ENCODE data around the gene STYXL1.
A peak's percentile ranks its signal among the peaks of the same experiment; 100 is the strongest.
"Not testable (repeated sequence)": the region's sequence is repeated elsewhere in the genome, so short reads cannot be mapped to it uniquely, and the experiment has no call there.

The STYXL1 gene

GRCh38 chr7:76064208-76064970 is 16.6 kb upstream of the STYXL1 start:
- H3K4me1 ChIP-seq (ENCODE audit: insufficient read depth, low read length) = peaks cover 6% of the 10 kb centered on the region
- no peak overlapping the region for H3K9ac ChIP-seq (ENCODE audit: low read length)
- H3K27me3 ChIP-seq (ENCODE audit: control insufficient read depth in 1 of 2, insufficient read depth in 2 of 2, low read length in 2 of 2) = no peaks in the 10 kb centered on the region
- H3K36me3 ChIP-seq (ENCODE audit: insufficient read depth, low read length) = peaks cover 80% of the 10 kb centered on the region
- H3K9me3 ChIP-seq (ENCODE audit: low read length) = no peaks in the 10 kb centered on the region
- no peak overlapping the region for H3K4me3 ChIP-seq (ENCODE audit: low read depth in 1 of 2, low read length in 2 of 2)
- H3K27ac ChIP-seq (ENCODE audit: low read depth, low read length) = no peak overlapping the region

GRCh38 chr7:76063525-76063924 is 15.7 kb upstream of the STYXL1 start:
- Histone ChIP-seq H3K36me3 (ENCODE audit: insufficient read depth, low read length) (peaks cover 89% of the 10 kb centered on the region), H3K9ac (ENCODE audit: low read length) (no peak overlapping the region), H3K4me1 (ENCODE audit: insufficient read depth, low read length) (no peaks in the 10 kb centered on the region), H3K9me3 (ENCODE audit: low read length) (no peaks in the 10 kb centered on the region), H3K27ac (ENCODE audit: low read depth, low read length) (no peak overlapping the region), H3K27me3 (ENCODE audit: control insufficient read depth in 1 of 2, insufficient read depth in 2 of 2, low read length in 2 of 2) (no peaks in the 10 kb centered on the region), H3K4me3 (ENCODE audit: low read depth in 1 of 2, low read length in 2 of 2) (no peak overlapping the region)

DNA sequence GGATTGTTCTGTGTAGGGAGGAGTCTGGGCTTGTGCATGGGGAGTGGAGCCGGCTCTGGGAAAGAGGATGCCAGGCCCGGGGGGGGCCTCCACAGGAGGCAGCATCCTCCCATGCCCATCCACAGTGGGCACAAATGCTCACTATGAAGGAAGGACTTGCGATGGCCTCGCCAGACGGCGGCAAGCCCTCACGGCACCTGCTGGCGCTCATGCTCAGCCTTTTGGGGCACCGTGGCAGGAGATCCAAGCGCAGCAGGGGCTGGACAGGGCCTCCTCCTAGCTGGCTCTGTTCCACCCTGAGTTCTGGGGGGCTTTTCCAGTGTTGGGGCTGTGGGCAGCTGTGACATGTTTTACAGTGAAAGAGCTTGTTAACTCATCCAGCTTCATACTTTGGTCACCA is 15.3 kb upstream of the STYXL1 start:
- no peak overlapping the region for H3K27ac ChIP-seq (ENCODE audit: low read depth, low read length)
- no peaks in the 10 kb centered on the region for H3K9me3 ChIP-seq (ENCODE audit: low read length)
- no peaks in the 10 kb centered on the region for H3K4me1 ChIP-seq (ENCODE audit: insufficient read depth, low read length)
- H3K4me3 ChIP-seq (ENCODE audit: low read depth in 1 of 2, low read length in 2 of 2) = no peak overlapping the region
- no peak overlapping the region for H3K9ac ChIP-seq (ENCODE audit: low read length)
- H3K36me3 ChIP-seq (ENCODE audit: insufficient read depth, low read length) = peaks cover 93% of the 10 kb centered on the region
- H3K27me3 ChIP-seq (ENCODE audit: control insufficient read depth in 1 of 2, insufficient read depth in 2 of 2, low read length in 2 of 2) = no peaks in the 10 kb centered on the region

DNA sequence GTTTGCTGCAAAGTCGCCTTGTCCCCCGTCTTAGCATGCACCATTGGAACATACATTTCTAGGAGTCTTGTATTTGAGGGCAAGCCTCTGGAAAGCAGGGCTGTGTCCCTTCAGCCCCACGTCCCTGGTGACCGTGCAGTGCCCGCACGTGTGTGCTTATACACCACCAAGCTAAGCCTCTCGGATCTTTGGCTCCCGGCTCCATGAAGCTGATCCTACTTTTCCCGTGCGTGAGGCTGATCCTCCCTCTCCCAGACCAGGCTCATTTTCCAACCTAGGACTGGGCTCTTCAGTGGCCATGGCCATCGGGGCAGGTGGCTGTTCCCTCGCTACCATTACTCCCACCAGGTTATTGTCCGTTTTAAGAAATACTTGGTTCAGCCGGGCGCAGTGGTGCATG is 14.5 kb upstream of the STYXL1 start:
- no peak overlapping the region for H3K27ac ChIP-seq (ENCODE audit: low read depth, low read length)
- no peak overlapping the region for H3K4me3 ChIP-seq (ENCODE audit: low read depth in 1 of 2, low read length in 2 of 2)
- no peak overlapping the region for H3K9ac ChIP-seq (ENCODE audit: low read length)
- H3K36me3 ChIP-seq (ENCODE audit: insufficient read depth, low read length) = peaks cover 100% of the 10 kb centered on the region
- no peaks in the 10 kb centered on the region for H3K27me3 ChIP-seq (ENCODE audit: control insufficient read depth in 1 of 2, insufficient read depth in 2 of 2, low read length in 2 of 2)
- H3K4me1 ChIP-seq (ENCODE audit: insufficient read depth, low read length) = no peaks in the 10 kb centered on the region
- no peaks in the 10 kb centered on the region for H3K9me3 ChIP-seq (ENCODE audit: low read length)

DNA sequence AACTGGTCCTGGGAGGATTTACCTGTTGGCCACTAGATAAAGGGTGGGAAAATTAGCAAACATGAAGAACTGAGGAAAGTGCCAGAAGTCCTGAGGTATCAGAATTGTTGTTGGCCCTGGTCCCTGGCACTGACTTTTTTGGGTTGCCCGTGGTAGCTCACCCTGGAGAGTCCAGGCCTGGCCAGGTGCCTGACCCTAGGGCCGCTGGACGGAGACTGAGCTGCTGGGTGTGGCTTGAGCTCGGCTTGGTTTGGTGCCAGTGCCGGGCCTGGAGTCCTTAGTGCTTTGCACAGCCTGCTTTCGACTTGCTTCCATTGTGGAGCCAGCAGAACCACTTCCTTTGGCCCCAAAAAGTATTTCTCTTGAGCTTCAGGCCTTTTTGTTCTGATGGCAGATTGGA is 13.0 kb upstream of the STYXL1 start:
- H3K4me3 ChIP-seq (ENCODE audit: low read depth in 1 of 2, low read length in 2 of 2) = no peak overlapping the region
- H3K9ac ChIP-seq (ENCODE audit: low read length) = no peak overlapping the region
- no peaks in the 10 kb centered on the region for H3K27me3 ChIP-seq (ENCODE audit: control insufficient read depth in 1 of 2, insufficient read depth in 2 of 2, low read length in 2 of 2)
- no peaks in the 10 kb centered on the region for H3K4me1 ChIP-seq (ENCODE audit: insufficient read depth, low read length)
- no peak overlapping the region for H3K27ac ChIP-seq (ENCODE audit: low read depth, low read length)
- H3K9me3 ChIP-seq (ENCODE audit: low read length) = no peaks in the 10 kb centered on the region
- H3K36me3 ChIP-seq (ENCODE audit: insufficient read depth, low read length) = peaks cover 92% of the 10 kb centered on the region

GRCh38 chr7:76058745-76059144 is 10.9 kb upstream of the STYXL1 start:
- H3K36me3 ChIP-seq (ENCODE audit: insufficient read depth, low read length) = peaks cover 74% of the 10 kb centered on the region

GRCh38 chr7:76057813-76058145 is 10.0 kb upstream of the STYXL1 start:
- no peak overlapping the region for H3K27ac ChIP-seq (ENCODE audit: low read depth, low read length)
- peaks cover 64% of the 10 kb centered on the region for H3K36me3 ChIP-seq (ENCODE audit: insufficient read depth, low read length)
- H3K4me1 ChIP-seq (ENCODE audit: insufficient read depth, low read length) = peaks cover 10% of the 10 kb centered on the region
- no peak overlapping the region for H3K4me3 ChIP-seq (ENCODE audit: low read depth in 1 of 2, low read length in 2 of 2)
- H3K9ac ChIP-seq (ENCODE audit: low read length) = no peak overlapping the region
- H3K27me3 ChIP-seq (ENCODE audit: control insufficient read depth in 1 of 2, insufficient read depth in 2 of 2, low read length in 2 of 2) = no peaks in the 10 kb centered on the region
- no peaks in the 10 kb centered on the region for H3K9me3 ChIP-seq (ENCODE audit: low read length)

More at GRCh38 chr7:76058745-76059144, 10.9 kb upstream of the STYXL1 start:
- H3K4me3 ChIP-seq (ENCODE audit: low read depth in 1 of 2, low read length in 2 of 2); H3K9me3 ChIP-seq (ENCODE audit: low read length); H3K4me1 ChIP-seq (ENCODE audit: insufficient read depth, low read length); H3K27ac ChIP-seq (ENCODE audit: low read depth, low read length); H3K27me3 ChIP-seq (ENCODE audit: control insufficient read depth in 1 of 2, insufficient read depth in 2 of 2, low read length in 2 of 2); H3K9ac ChIP-seq (ENCODE audit: low read length): not testable (repeated sequence)

DNA sequence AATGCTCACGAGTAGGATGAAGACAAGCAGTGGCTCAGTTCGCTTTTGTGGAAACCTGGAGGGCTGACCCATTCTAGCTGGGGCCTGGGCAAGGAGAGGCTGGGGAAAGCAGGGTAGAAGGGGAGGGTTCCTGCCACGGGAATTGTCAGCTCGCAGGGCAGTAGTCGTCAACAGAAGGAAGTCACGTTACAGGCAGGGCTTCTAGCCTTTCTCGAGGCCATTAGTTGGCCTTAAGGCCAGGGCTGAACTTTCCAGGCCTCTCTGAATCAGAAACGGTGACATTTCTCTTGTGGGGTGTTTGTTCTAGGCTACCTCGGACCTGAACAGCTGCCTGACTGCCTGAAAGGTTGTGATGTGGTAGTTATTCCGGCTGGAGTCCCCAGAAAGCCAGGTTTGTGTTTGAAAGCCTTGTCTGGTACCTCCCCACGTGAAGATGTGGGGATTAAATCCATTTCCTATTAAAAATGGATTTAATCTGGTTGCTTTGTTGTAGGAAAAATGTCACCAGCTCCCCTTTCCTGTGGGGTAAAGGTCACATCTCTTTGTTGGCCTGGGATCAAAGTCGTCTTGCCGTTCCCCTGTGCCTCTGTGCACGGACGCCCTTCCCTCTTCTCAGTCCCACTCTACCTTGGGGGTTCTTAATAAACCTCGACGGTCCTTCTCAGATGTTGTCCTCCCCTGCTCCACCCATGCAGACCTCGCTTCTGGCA is 9.5 kb upstream of the STYXL1 start:
- H3K27me3 ChIP-seq (ENCODE audit: control insufficient read depth in 1 of 2, insufficient read depth in 2 of 2, low read length in 2 of 2) = no peaks in the 10 kb centered on the region
- H3K27ac ChIP-seq (ENCODE audit: low read depth, low read length) = no peak overlapping the region
- H3K36me3 ChIP-seq (ENCODE audit: insufficient read depth, low read length) = peaks cover 60% of the 10 kb centered on the region
- H3K9ac ChIP-seq (ENCODE audit: low read length) = no peak overlapping the region
- H3K4me1 ChIP-seq (ENCODE audit: insufficient read depth, low read length) = peaks cover 10% of the 10 kb centered on the region
- no peaks in the 10 kb centered on the region for H3K9me3 ChIP-seq (ENCODE audit: low read length)
- H3K4me3 ChIP-seq (ENCODE audit: low read depth in 1 of 2, low read length in 2 of 2) = no peak overlapping the region

GRCh38 chr7:76056241-76056640 is 8.4 kb upstream of the STYXL1 start:
- H3K9ac ChIP-seq (ENCODE audit: low read length) = no peak overlapping the region
- H3K27ac ChIP-seq (ENCODE audit: low read depth, low read length) = no peak overlapping the region
- H3K27me3 ChIP-seq (ENCODE audit: control insufficient read depth in 1 of 2, insufficient read depth in 2 of 2, low read length in 2 of 2) = no peaks in the 10 kb centered on the region
- no peak overlapping the region for H3K4me3 ChIP-seq (ENCODE audit: low read depth in 1 of 2, low read length in 2 of 2)
- no peaks in the 10 kb centered on the region for H3K9me3 ChIP-seq (ENCODE audit: low read length)
- peaks cover 10% of the 10 kb centered on the region for H3K4me1 ChIP-seq (ENCODE audit: insufficient read depth, low read length)
- peaks cover 56% of the 10 kb centered on the region for H3K36me3 ChIP-seq (ENCODE audit: insufficient read depth, low read length)

- H3K27ac ChIP-seq (ENCODE audit: low read depth, low read length) = peak overlapping the region; percentile 24
- no peak overlapping the region for H3K9ac ChIP-seq (ENCODE audit: low read length)
- H3K9me3 ChIP-seq (ENCODE audit: low read length) = no peaks in the 10 kb centered on the region
- H3K4me3 ChIP-seq (ENCODE audit: low read depth in 1 of 2, low read length in 2 of 2) = no peak overlapping the region
- H3K4me1 ChIP-seq (ENCODE audit: insufficient read depth, low read length) = peaks cover 11% of the 10 kb centered on the region
- peaks cover 38% of the 10 kb centered on the region for H3K36me3 ChIP-seq (ENCODE audit: insufficient read depth, low read length)
- no peaks in the 10 kb centered on the region for H3K27me3 ChIP-seq (ENCODE audit: control insufficient read depth in 1 of 2, insufficient read depth in 2 of 2, low read length in 2 of 2)
Observed at GRCh38 chr7:76054123-76055120, 6.6 kb upstream of the STYXL1 start.

- Histone ChIP-seq H3K4me3 (ENCODE audit: low read depth in 1 of 2, low read length in 2 of 2) (no peak overlapping the region), H3K36me3 (ENCODE audit: insufficient read depth, low read length) (peaks cover 28% of the 10 kb centered on the region), H3K9ac (ENCODE audit: low read length) (no peak overlapping the region), H3K27ac (ENCODE audit: low read depth, low read length) (peak overlapping the region; percentile 24), H3K4me1 (ENCODE audit: insufficient read depth, low read length) (peaks cover 20% of the 10 kb centered on the region), H3K27me3 (ENCODE audit: control insufficient read depth in 1 of 2, insufficient read depth in 2 of 2, low read length in 2 of 2) (no peaks in the 10 kb centered on the region), H3K9me3 (ENCODE audit: low read length) (no peaks in the 10 kb centered on the region)
Observed at GRCh38 chr7:76053461-76053860, 5.7 kb upstream of the STYXL1 start.
